HCT116 (cell line): ENCODE results near the gene TH. TPM values are rescaled to one million over a fixed set of nuclear protein-coding genes. Genes with fewer than 3 reads are reported as not detected.

Source experiments
- ATAC-seq: fragments of 200-7000 bp; cut with Tn5 transposase; 2 replicates; pipeline ENCODE4 v1.9.1; 2020; ENCODE audit warnings: mild to moderate bottlenecking, moderate library complexity
- BruUV-seq: library from RNA; stranded (reverse); fragments of 400-500 nt; replicated peaks from 2 replicates; lab custom pipeline; 2021; lab: Mats Ljungman, UMichigan
- CTCF ChIA-PET: fragments of 300-600 bp; sonication (Branson Sonifier 250); formaldehyde crosslinking; loops from one replicate; lab custom pipeline; 2021; ENCODE audit warnings: antibody characterized with exemption; lab: Charles Lee
- POLR2A ChIA-PET: fragments of 300-600, 350-600 bp; sonication (Branson Sonifier 250); formaldehyde crosslinking; loops from one replicate; lab custom pipeline; 2021; ENCODE audit warnings: antibody characterized with exemption; lab: Charles Lee
- RAD21 ChIA-PET, 2 experiments: fragments of 300-600 bp; sonication (Branson Sonifier 250); formaldehyde crosslinking; loops; one replicate each; lab custom pipeline; 2023; ENCODE audit warnings: low total read pairs in 2 of 2; ENCODE audit not compliant: uncharacterized antibody in 2 of 2, unreplicated experiment in 2 of 2, low non-redundant PET in 1 of 2; lab: Charles Lee
- DNase-seq: peaks from one replicate; pipeline ENCODE4 v3.0.0-alpha.2; 2010; ENCODE audit warnings: low read depth, low spot score
- H2AFZ ChIP-seq: fragments of 200-600 bp; shearing (Covaris generic), sonication (generic); 2 replicates; pipeline ENCODE4 v1.6.1; 2017; ENCODE audit warnings: low read depth, mixed run types, mixed read lengths, antibody characterized with exemption, low read length; ENCODE audit not compliant: poor library complexity, severe bottlenecking
- H3K27ac ChIP-seq: 2 replicates; pipeline ENCODE4 v1.5.1; 2012; ENCODE audit warnings: low read depth, low read length
- H3K27me3 ChIP-seq: fragments of 200-600 bp; sonication (generic); 2 replicates; pipeline ENCODE4 v1.6.1; 2016; ENCODE audit warnings: mixed run types, low read length, mixed read lengths; ENCODE audit not compliant: insufficient read depth
- H3K36me3 ChIP-seq, 2 experiments: fragments of 200-500 bp in 1 of 2; fragments of 200-600 bp in 1 of 2; sonication (Bioruptor generic) in 1 of 2; sonication (generic) in 1 of 2; 2 replicates each; pipeline versions ENCODE4 v1.5.1 to v1.6.1; 2014 to 2016; ENCODE audit warnings: low read length in 2 of 2, inconsistent platforms in 1 of 2, mixed read lengths in 1 of 2, mixed run types in 1 of 2; ENCODE audit not compliant: insufficient read depth in 2 of 2, control insufficient read depth in 1 of 2
- H3K4me1 ChIP-seq, 2 experiments: fragments of 200-600 bp in 1 of 2; sonication (generic) in 1 of 2; 2 replicates each; pipeline versions ENCODE4 v1.5.1 to v1.6.1; 2012 to 2017; ENCODE audit warnings: low read length in 2 of 2, inconsistent platforms in 1 of 2, mild to moderate bottlenecking in 1 of 2, mixed read lengths in 1 of 2, mixed run types in 1 of 2, moderate library complexity in 1 of 2; ENCODE audit not compliant: insufficient read depth in 2 of 2, control insufficient read depth in 1 of 2
- H3K4me2 ChIP-seq: fragments of 200-600 bp; sonication (generic); 2 replicates; pipeline ENCODE4 v1.6.1; 2017; ENCODE audit warnings: mixed run types, low read length, mixed read lengths
- H3K4me3 ChIP-seq, 2 experiments: fragments of 200-600 bp in 1 of 2; sonication (generic) in 1 of 2; replicated peaks in 1 of 2; 2 replicates each; pipeline ENCODE4 v1.5.1; 2011 to 2016; ENCODE audit warnings: low read length in 2 of 2, control low read depth in 1 of 2, low read depth in 1 of 2, mild to moderate bottlenecking in 1 of 2, mixed read lengths in 1 of 2, mixed run types in 1 of 2
- H3K79me2 ChIP-seq: fragments of 200-600 bp; sonication (generic); 2 replicates; pipeline ENCODE4 v1.6.1; 2017; ENCODE audit warnings: mild to moderate bottlenecking, mixed run types, low read length, moderate library complexity, mixed read lengths; ENCODE audit not compliant: insufficient read depth
- H3K9ac ChIP-seq: fragments of 200-600 bp; sonication (generic); 2 replicates; pipeline ENCODE4 v1.6.1; 2016; ENCODE audit warnings: low read length, mixed read lengths
- H3K9me2 ChIP-seq: fragments of 200-600 bp; sonication (generic), shearing (Covaris generic); 2 replicates; pipeline ENCODE4 v1.6.1; 2017; ENCODE audit warnings: mixed run types, mild to moderate bottlenecking, moderate library complexity; ENCODE audit not compliant: insufficient read depth
- H3K9me3 ChIP-seq, 2 experiments: fragments of 200-500 bp in 1 of 2; fragments of 200-600 bp in 1 of 2; sonication (Bioruptor generic) in 1 of 2; sonication (generic) in 1 of 2; 2 replicates each; pipeline ENCODE4 v1.6.1; 2014 to 2017; ENCODE audit warnings: low read length in 2 of 2, mixed read lengths in 2 of 2, inconsistent platforms in 1 of 2, low read depth in 1 of 2, mild to moderate bottlenecking in 1 of 2, mixed run types in 1 of 2, moderate library complexity in 1 of 2; ENCODE audit not compliant: control insufficient read depth in 1 of 2, insufficient read depth in 1 of 2
- H4K20me1 ChIP-seq: fragments of 200-600 bp; sonication (generic), shearing (Covaris generic); 2 replicates; pipeline ENCODE4 v1.6.1; 2017; ENCODE audit warnings: mixed run types, mild to moderate bottlenecking, moderate library complexity; ENCODE audit not compliant: insufficient read depth
- CBX3 ChIP-seq: IDR thresholded peaks from 2 replicates; pipeline ENCODE4 v1.6.1; 2012; ENCODE audit warnings: low read depth
- CEBPB ChIP-seq: IDR thresholded peaks from 2 replicates; pipeline ENCODE4 v1.6.1; 2012; ENCODE audit warnings: low read depth
- EGR1 ChIP-seq: IDR thresholded peaks from 2 replicates; pipeline ENCODE4 v1.6.1; 2012; ENCODE audit warnings: low read depth
- EZH2 ChIP-seq: fragments of 200-600 bp; sonication (generic); IDR thresholded peaks from 2 replicates; pipeline ENCODE4 v1.6.1; 2017; ENCODE audit warnings: antibody characterized with exemption, mixed run types
- EZH2phosphoT487 ChIP-seq: fragments of 200-600 bp; IDR thresholded peaks from 2 replicates; pipeline ENCODE4 v1.6.1; 2018; ENCODE audit warnings: antibody characterized with exemption, borderline replicate concordance
- FOSL1 ChIP-seq: IDR thresholded peaks from 2 replicates; pipeline ENCODE4 v1.6.1; 2012; ENCODE audit warnings: low read depth
- POLR2AphosphoS5 ChIP-seq: IDR thresholded peaks from 2 replicates; pipeline ENCODE4 v1.6.1; 2011; ENCODE audit warnings: mild to moderate bottlenecking, low read depth, low read length, moderate library complexity
- RAD21 ChIP-seq: IDR thresholded peaks from 2 replicates; pipeline ENCODE4 v1.6.1; 2012; ENCODE audit warnings: low read depth, mild to moderate bottlenecking
- REST ChIP-seq: IDR thresholded peaks from 2 replicates; pipeline ENCODE4 v1.6.1; 2012; ENCODE audit warnings: low read depth
- SP1 ChIP-seq: IDR thresholded peaks from 2 replicates; pipeline ENCODE4 v1.6.1; 2012; ENCODE audit warnings: low read depth
- SRF ChIP-seq: IDR thresholded peaks from 2 replicates; pipeline ENCODE4 v1.6.1; 2012; ENCODE audit warnings: low read depth
- YY1 ChIP-seq: IDR thresholded peaks from 2 replicates; pipeline ENCODE4 v1.6.1; 2011; ENCODE audit warnings: low read length, low read depth, moderate library complexity, mild to moderate bottlenecking; ENCODE audit not compliant: insufficient replicate concordance; ENCODE audit errors: extremely low read depth
- ZFX ChIP-seq: fragments of 450-650 bp; IDR thresholded peaks from 2 replicates; pipeline ENCODE4 v1.6.1; 2017
- ZNF274 ChIP-seq: fragments of 200-500 bp; sonication (Bioruptor generic); IDR thresholded peaks from 2 replicates; pipeline ENCODE4 v1.6.1; 2014; ENCODE audit warnings: mild to moderate bottlenecking, low read depth, low read length, inconsistent platforms
- intact Hi-C: fragments of 100-400 bp; cut with micrococcal nuclease; formaldehyde crosslinking; loops from 2 replicates; pipeline ENCODE4 v1.10.0; 2022
- total RNA-seq: library from RNA; stranded (reverse); gene quantifications from one replicate; pipeline ENCODE4 v1.2.1, GENCODE V29; 2021; ENCODE audit not compliant: unreplicated experiment

Gene TH
- total RNA-seq, 1 experiment from 2014 or later, result not detected

GRCh38 chr11:2185324-2186085, 13.9 kb upstream of the TH start:
- TF ChIP-seq SRF (no peak), EZH2 (no peak), ZFX (no peak), YY1 (no peak), CBX3 (no peak), RAD21 (no peak), CEBPB (no peak), EGR1 (no peak), SP1 (no peak), POLR2AphosphoS5 (no peak), EZH2phosphoT487 (no peak), REST (no peak), FOSL1 (no peak), ZNF274 (no peak)
- TF ChIP-seq, all 23 proteins: peak for 0
- no peak for DNase-seq
- H3K27me3 ChIP-seq, result no peaks in the 10 kb centered on the region
- no peaks in the 10 kb centered on the region for H3K79me2 ChIP-seq
- no peak overlapping the region for H3K27ac ChIP-seq
- intact Hi-C loops, result loop anchor here (1.0 kb wide), 1 partner anchor 114 kb away; no protein-coding TSS in a partner anchor
- H2AFZ ChIP-seq, result no peak overlapping the region
- no TSS peak for BruUV-seq
- H3K9me2 ChIP-seq, result no peaks in the 10 kb centered on the region
- H3K4me3 ChIP-seq, result no peak overlapping the region
- ChIA-PET CTCF (interaction anchor here (1.1 to 1.6 kb wide), 4 partner anchors 27 to 533 kb away, joined by 4 to 26 read pairs (median 4); no protein-coding TSS in a partner anchor), RAD21 (interaction anchor here (1.6 to 1.7 kb wide), 2 partner anchors 235 kb away, joined by 4 to 8 read pairs; no protein-coding TSS in a partner anchor), POLR2A (interaction anchor here (0.6 kb wide), 1 partner anchor 834 kb away, joined by 3 read pairs; no protein-coding TSS in a partner anchor)
- no peak overlapping the region for H3K4me2 ChIP-seq
- no peaks in the 10 kb centered on the region for H3K36me3 ChIP-seq
- no peak for ATAC-seq
- H3K9ac ChIP-seq, result no peak overlapping the region
- no peaks in the 10 kb centered on the region for H3K9me3 ChIP-seq
- H3K4me1 ChIP-seq, result peaks cover 11 to 25% of the 10 kb centered on the region in 2 experiments
- H4K20me1 ChIP-seq, result no peaks in the 10 kb centered on the region
